B cell (primary cell): ENCODE results near the gene MAP3K4. TPM values are rescaled to one million over a fixed set of nuclear protein-coding genes. Genes with fewer than 3 reads are reported as not detected.

ENCODE experiments used
- ATAC-seq: fragments of 200-7000 bp; cut with Tn5 transposase; one replicate; pipeline ENCODE4 v1.10.0; 2021; ENCODE audit warnings: low read depth, mild to moderate bottlenecking, moderate number of reproducible peaks, moderate library complexity
- CTCF ChIA-PET: fragments of 350-600 bp; sonication (Branson Sonifier 250); formaldehyde crosslinking; loops from one replicate; lab custom pipeline; 2021; ENCODE audit warnings: antibody characterized with exemption, inconsistent platforms; lab: Charles Lee
- POLR2A ChIA-PET: fragments of 350-600 bp; sonication (Branson Sonifier 250); formaldehyde crosslinking; loops from one replicate; lab custom pipeline; 2021; ENCODE audit warnings: antibody characterized with exemption; lab: Charles Lee
- DNase-seq: peaks from one replicate; pipeline ENCODE4 v3.0.0; 2013
- H2AFZ ChIP-seq: 2 replicates; pipeline ENCODE4 v1.6.1; 2012; ENCODE audit warnings: mild to moderate bottlenecking, low read depth, low read length; ENCODE audit not compliant: insufficient read depth, poor library complexity, severe bottlenecking
- H3K27ac ChIP-seq, 2 donors: 1 replicate in 1 of 2; 2 replicates in 1 of 2; pipeline ENCODE4 v1.5.1; 2012 to 2013; ENCODE audit warnings: low read length in 2 of 2, mild to moderate bottlenecking in 2 of 2, moderate library complexity in 1 of 2
- H3K27me3 ChIP-seq, 4 experiments: fragments of 200-600 bp in 1 of 4; sonication (generic) in 1 of 4; replicated peaks in 1 of 4; 1 replicate in 2 of 4; 2 replicates in 2 of 4; pipeline versions ENCODE4 v1.6.1 to v1.7.0; 2013 to 2016; ENCODE audit warnings: low read length in 3 of 4, mild to moderate bottlenecking in 2 of 4, mixed read lengths in 1 of 4, moderate library complexity in 1 of 4; ENCODE audit not compliant: insufficient read depth in 4 of 4, control insufficient read depth in 3 of 4; ENCODE audit errors: control extremely low read depth in 1 of 4
- H3K36me3 ChIP-seq, 2 experiments: replicated peaks in 1 of 2; 1 replicate in 1 of 2; 2 replicates in 1 of 2; pipeline versions ENCODE4 v1.6.1 to v1.7.1; 2013; ENCODE audit warnings: low read length in 1 of 2; ENCODE audit not compliant: insufficient read depth in 2 of 2, control insufficient read depth in 1 of 2; ENCODE audit errors: control extremely low read depth in 1 of 2, extremely low read depth in 1 of 2
- H3K4me1 ChIP-seq, 2 donors: fragments of 200-600 bp in 1 of 2; sonication (generic) in 1 of 2; 1 replicate in 1 of 2; 2 replicates in 1 of 2; pipeline versions ENCODE4 v1.5.1 to v1.6.1; 2013 to 2017; ENCODE audit warnings: low read length in 2 of 2; ENCODE audit not compliant: control insufficient read depth in 2 of 2, insufficient read depth in 2 of 2
- H3K4me2 ChIP-seq: replicated peaks from 2 replicates; pipeline ENCODE3; 2012; ENCODE audit warnings: mild to moderate bottlenecking, low read depth, low read length; ENCODE audit not compliant: poor library complexity, severe bottlenecking
- H3K4me3 ChIP-seq, 5 experiments: fragments of 200-600 bp in 1 of 5; sonication (generic) in 1 of 5; 1 replicate in 3 of 5; 2 replicates in 2 of 5; pipeline versions ENCODE4 v1.5.1 to v1.7.0; 2011 to 2016; ENCODE audit warnings: low read length in 4 of 5, mild to moderate bottlenecking in 4 of 5, low read depth in 2 of 5, control low read depth in 1 of 5, moderate library complexity in 1 of 5; ENCODE audit not compliant: insufficient read depth in 1 of 5; ENCODE audit errors: control extremely low read depth in 1 of 5, extremely low read depth in 1 of 5
- H3K79me2 ChIP-seq: fragments of 200-600 bp; sonication (generic); one replicate; pipeline ENCODE4 v1.6.0; 2016; ENCODE audit warnings: low read length; ENCODE audit not compliant: control insufficient read depth, insufficient read depth
- H3K9ac ChIP-seq: fragments of 200-600 bp; sonication (generic); 2 replicates; pipeline ENCODE4 v1.6.1; 2017; ENCODE audit warnings: mild to moderate bottlenecking, low read length, moderate library complexity
- H3K9me3 ChIP-seq, 3 donors: one replicate each; pipeline versions ENCODE4 v1.6.1 to v1.7.1; 2013; ENCODE audit warnings: low read length in 2 of 3; ENCODE audit not compliant: control insufficient read depth in 2 of 3, insufficient read depth in 1 of 3; ENCODE audit errors: control extremely low read depth in 1 of 3
- H4K20me1 ChIP-seq: 2 replicates; pipeline ENCODE4 v1.6.0; 2012; ENCODE audit warnings: mild to moderate bottlenecking, low read length; ENCODE audit not compliant: insufficient read depth, control insufficient read depth, poor library complexity, severe bottlenecking
- H3K27ac Mint-ChIP-seq: one replicate; pipeline ENCODE4 v1.8.0; 2021; ENCODE audit warnings: mixed read lengths
- H3K27me3 Mint-ChIP-seq: one replicate; pipeline ENCODE4 v1.8.0; 2021; ENCODE audit warnings: mixed read lengths
- H3K4me1 Mint-ChIP-seq: one replicate; pipeline ENCODE4 v1.8.0; 2021; ENCODE audit warnings: mixed read lengths
- H3K4me3 Mint-ChIP-seq: one replicate; pipeline ENCODE4 v1.8.0; 2021; ENCODE audit warnings: mixed read lengths
- H3K9me3 Mint-ChIP-seq: one replicate; pipeline ENCODE4 v1.8.0; 2022; ENCODE audit warnings: mixed read lengths; ENCODE audit not compliant: insufficient read depth
- EZH2 ChIP-seq: IDR thresholded peaks from 2 replicates; pipeline ENCODE4 v1.6.1; 2012; ENCODE audit warnings: borderline replicate concordance, low read depth, mild to moderate bottlenecking, moderate library complexity, low read length; ENCODE audit not compliant: insufficient read depth, poor library complexity, severe bottlenecking
- WGBS: methylation state at CpG from one replicate; pipeline ENCODE4 v1.1.5; 2013; ENCODE audit warnings: missing lambda C conversion rate; ENCODE audit not compliant: insufficient coverage; 5-methylcytosine and 5-hydroxymethylcytosine counted together
- intact Hi-C: fragments of 100-400 bp; cut with micrococcal nuclease; formaldehyde crosslinking; loops from one replicate; pipeline ENCODE4 v1.10.0; 2022
- polyA plus RNA-seq: library from polyadenylated mRNA; depleted of rRNA; stranded (reverse); fragments of >200 nt; gene quantifications from 2 replicates; pipeline ENCODE4 v1.2.3, GENCODE V29; 2012
- total RNA-seq, 2 donors: library from RNA; stranded (reverse); fragments of 120-200 nt in 1 of 2; gene quantifications; 1 replicate in 1 of 2; 2 replicates in 1 of 2; pipeline versions ENCODE4 v1.2.3 to v1.2.4, GENCODE V29; 2013 to 2022
- TF ChIP-seq, protein P1 (sequence below): fragments of 200-600 bp; IDR thresholded peaks from one replicate; pipeline ENCODE4 v1.8.0; 2022; ENCODE audit warnings: antibody characterized with exemption, mild to moderate bottlenecking

Gene MAP3K4
- total and polyA plus RNA-seq, 2 donors (not counting 1 experiment from before 2014, with no cell fraction given) = 24.4 to 105 TPM

DNA sequence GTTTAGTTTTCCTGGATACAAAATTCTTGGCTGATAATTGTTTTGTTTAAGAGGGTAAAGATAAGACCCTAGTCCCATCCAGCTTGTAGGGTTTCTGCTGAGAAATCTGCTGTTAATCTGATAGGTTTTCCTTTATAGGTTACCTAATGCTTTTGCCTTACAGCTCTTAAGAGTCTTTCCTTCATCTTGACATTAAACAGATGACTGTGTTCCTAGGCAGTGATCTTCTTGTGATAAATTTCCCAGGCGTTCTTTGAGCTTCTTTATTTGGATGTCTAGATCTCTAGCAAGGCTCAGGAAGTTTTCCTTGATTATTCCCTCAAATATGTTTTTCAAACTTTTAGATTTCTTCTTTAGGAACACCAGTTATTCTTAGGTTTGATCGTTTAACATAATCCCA is 134.0 kb downstream of the MAP3K4 start:
- Histone ChIP-seq H3K9me3 (peaks cover 0 to 12% (median 2%) of the 10 kb centered on the region in 3 donors), H3K4me3 (no peak overlapping the region), H3K9ac (no peak overlapping the region), H3K4me2 (no peak overlapping the region), H2AFZ (no peak overlapping the region), H3K79me2 (no peaks in the 10 kb centered on the region), H3K27me3 (no peaks in the 10 kb centered on the region), H3K4me1 (no peaks in the 10 kb centered on the region), H3K36me3 (peaks cover 1 to 35% of the 10 kb centered on the region in 2 experiments), H3K27ac (no peak overlapping the region), H4K20me1 (no peaks in the 10 kb centered on the region)
- TF ChIP-seq EZH2 = no peak
- TF ChIP-seq, protein P1, sequence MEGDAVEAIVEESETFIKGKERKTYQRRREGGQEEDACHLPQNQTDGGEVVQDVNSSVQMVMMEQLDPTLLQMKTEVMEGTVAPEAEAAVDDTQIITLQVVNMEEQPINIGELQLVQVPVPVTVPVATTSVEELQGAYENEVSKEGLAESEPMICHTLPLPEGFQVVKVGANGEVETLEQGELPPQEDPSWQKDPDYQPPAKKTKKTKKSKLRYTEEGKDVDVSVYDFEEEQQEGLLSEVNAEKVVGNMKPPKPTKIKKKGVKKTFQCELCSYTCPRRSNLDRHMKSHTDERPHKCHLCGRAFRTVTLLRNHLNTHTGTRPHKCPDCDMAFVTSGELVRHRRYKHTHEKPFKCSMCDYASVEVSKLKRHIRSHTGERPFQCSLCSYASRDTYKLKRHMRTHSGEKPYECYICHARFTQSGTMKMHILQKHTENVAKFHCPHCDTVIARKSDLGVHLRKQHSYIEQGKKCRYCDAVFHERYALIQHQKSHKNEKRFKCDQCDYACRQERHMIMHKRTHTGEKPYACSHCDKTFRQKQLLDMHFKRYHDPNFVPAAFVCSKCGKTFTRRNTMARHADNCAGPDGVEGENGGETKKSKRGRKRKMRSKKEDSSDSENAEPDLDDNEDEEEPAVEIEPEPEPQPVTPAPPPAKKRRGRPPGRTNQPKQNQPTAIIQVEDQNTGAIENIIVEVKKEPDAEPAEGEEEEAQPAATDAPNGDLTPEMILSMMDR = no peak
- POLR2A ChIA-PET = no interaction called here
- Mint-ChIP-seq H3K27ac (no peak overlapping the region), H3K27me3 (no peaks in the 10 kb centered on the region), H3K4me1 (no peaks in the 10 kb centered on the region), H3K9me3 (peaks cover 12% of the 10 kb centered on the region), H3K4me3 (no peak overlapping the region)
- CTCF ChIA-PET = interaction anchor here (0.7 to 0.9 kb wide), 2 partner anchors 44 to 151 kb away, joined by 3 to 4 read pairs; no protein-coding TSS in a partner anchor
- WGBS = no CpG with 5 or more reads among the region's 2 CpGs
- ATAC-seq = no peak
- intact Hi-C loops = no loop called here
- no peak for DNase-seq

- Histone ChIP-seq H3K9me3 (peaks cover 0 to 12% (median 2%) of the 10 kb centered on the region in 3 donors), H3K27ac (no peak overlapping the region), H4K20me1 (no peaks in the 10 kb centered on the region), H3K36me3 (peaks cover 1 to 29% of the 10 kb centered on the region in 2 experiments), H3K9ac (no peak overlapping the region), H2AFZ (no peak overlapping the region), H3K4me3 (no peak overlapping the region), H3K4me2 (no peak overlapping the region), H3K4me1 (no peaks in the 10 kb centered on the region), H3K27me3 (no peaks in the 10 kb centered on the region), H3K79me2 (no peaks in the 10 kb centered on the region)
- 100% methylated on average over 3 of the region's 7 CpGs for WGBS
- no peak overlapping the region for H3K4me3 Mint-ChIP-seq
- no peak overlapping the region for H3K27ac Mint-ChIP-seq
- DNase-seq = no peak
- peaks cover 12% of the 10 kb centered on the region for H3K9me3 Mint-ChIP-seq
- intact Hi-C loops = no loop called here
- TF ChIP-seq, protein P1 = no peak
- no peak for TF ChIP-seq EZH2
- ChIA-PET CTCF (interaction anchor here (0.9 kb wide), 1 partner anchor 247 kb away, joined by 3 read pairs; no protein-coding TSS in a partner anchor), POLR2A (no interaction called here)
- H3K4me1 Mint-ChIP-seq = no peaks in the 10 kb centered on the region
- no peak for ATAC-seq
- no peaks in the 10 kb centered on the region for H3K27me3 Mint-ChIP-seq
These were observed 135.6 kb downstream of the MAP3K4 start for GRCh38 chr6:161127071-161127740.
